Activated CD4-positive, CD25-positive, alpha-beta regulatory T cell treated with anti-CD3 and anti-CD28 coated beads, Interleukin-2, amount 50 U/mL, for 16 hours (primary cell): ENCODE data around the gene MEF2B.

Experiments
- DNase-seq: peaks from one replicate; pipeline ENCODE4 v3.0.0-alpha.2; 2020; ENCODE audit warnings: low read depth, low spot score

MEF2B gene

DNA sequence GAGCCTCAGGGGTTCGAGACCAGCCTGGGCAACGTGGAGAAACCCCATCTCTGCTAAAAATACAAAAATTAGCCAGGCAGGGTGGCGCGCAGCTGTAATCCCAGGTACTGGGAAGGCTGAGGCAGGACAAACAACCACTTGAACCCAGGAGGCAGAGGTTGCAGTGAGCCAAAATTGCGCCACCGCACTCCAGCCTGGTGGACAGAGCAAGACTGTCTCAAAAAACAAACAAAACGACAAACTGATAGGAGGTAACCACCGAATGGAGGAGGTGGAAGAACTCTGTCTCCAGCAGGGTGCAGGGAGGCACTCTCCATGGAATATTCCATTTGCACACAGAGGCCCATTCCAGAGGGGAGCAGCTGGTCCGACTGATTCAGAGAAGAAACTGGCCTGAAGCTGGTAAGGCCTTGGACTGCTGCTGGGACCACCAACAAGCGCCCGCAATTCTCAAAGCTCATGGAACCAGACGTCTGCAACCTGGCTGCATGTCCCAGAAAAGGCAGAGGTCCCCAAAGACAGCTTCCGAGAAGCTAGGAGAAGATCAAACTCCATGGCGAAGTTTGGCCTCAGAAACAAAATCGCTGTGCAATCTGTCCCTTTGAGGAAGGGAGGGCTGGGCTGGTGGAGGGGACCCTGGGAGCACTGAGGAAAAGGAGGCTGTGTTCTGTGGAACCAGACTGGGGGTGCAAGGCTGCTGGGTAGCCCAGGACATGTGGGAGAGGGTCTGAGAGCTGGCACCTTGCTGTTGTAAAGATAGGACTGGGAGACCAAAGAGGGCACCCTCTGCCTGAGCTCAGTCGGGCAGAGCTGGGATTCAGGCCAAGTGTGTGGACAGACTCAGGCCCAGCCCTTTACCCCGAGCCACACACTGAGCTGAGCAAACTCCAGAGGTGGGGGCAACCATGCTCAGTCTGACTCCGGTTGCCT, 71.1 kb downstream of the MEF2B start:
- DNase-seq = no peak

GRCh38 chr19:19098084-19098702, 71.9 kb downstream of the MEF2B start:
- no peak for DNase-seq

- DNase-seq = no peak
These were observed 73.1 kb downstream of the MEF2B start for GRCh38 chr19:19096641-19097627.

DNA sequence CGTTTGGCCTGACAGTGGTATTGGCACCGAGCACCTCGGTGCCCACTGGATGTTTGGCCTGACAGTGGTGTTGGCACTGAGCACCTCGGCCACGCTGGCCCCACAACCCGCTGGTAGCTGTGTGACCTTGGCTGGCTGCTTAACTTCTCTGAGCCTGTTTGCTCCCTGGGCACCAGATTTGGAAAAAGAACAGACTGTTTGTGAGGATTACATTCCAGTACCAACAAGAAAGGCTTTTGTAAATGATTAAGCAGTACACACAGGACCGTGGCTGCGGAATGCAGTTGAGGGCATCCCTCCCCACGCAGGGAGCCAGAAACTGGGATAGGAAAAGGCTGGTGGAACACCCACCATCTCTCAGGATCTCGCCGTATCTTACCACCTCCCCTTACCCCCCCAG, 74.4 kb downstream of the MEF2B start:
- no peak for DNase-seq
